Fibroblast of skin of scalp (primary cell): ENCODE data around the gene LRRC37A2.
"Not testable (repeated sequence)": the region's sequence is repeated elsewhere in the genome, so short reads cannot be mapped to it uniquely, and the experiment has no call there.

Source experiments
- DNase-seq: peaks from one replicate; pipeline ENCODE4 v3.0.0-alpha.2; 2013

Gene LRRC37A2

GRCh38 chr17:46598344-46598931 is 86.2 kb downstream of the LRRC37A2 start:
- not testable (repeated sequence) for DNase-seq

- not testable (repeated sequence) for DNase-seq
Measured at GRCh38 chr17:46600767-46601166, 88.5 kb downstream of the LRRC37A2 start.

GRCh38 chr17:46603125-46603524 is 90.9 kb downstream of the LRRC37A2 start:
- DNase-seq = not testable (repeated sequence)
